Uterus (tissue), 2 donors: ENCODE data around the gene IL4R.

Experiments
- CTCF ChIP-seq, 4 experiments: fragments of 200-600 bp in 2 of 4; fragments of 450-650 bp in 2 of 4; sonication (generic) in 2 of 4; IDR thresholded peaks; one replicate each; pipeline ENCODE4 v1.5.1; 2016 to 2019; ENCODE audit warnings: antibody characterized with exemption in 4 of 4, mild to moderate bottlenecking in 2 of 4, moderate library complexity in 1 of 4
- POLR2A ChIP-seq, 2 donors: fragments of 450-650 bp; IDR thresholded peaks; one replicate each; pipeline ENCODE4 v1.6.1; 2016; ENCODE audit warnings: antibody characterized with exemption in 2 of 2, mild to moderate bottlenecking in 1 of 2, moderate library complexity in 1 of 2

GRCh38 chr16:27389272-27389961 is 75.6 kb downstream of the IL4R start:
- TF ChIP-seq CTCF (IDR thresholded peaks at IDR 0.05): no peak
- no peak for TF ChIP-seq POLR2A (IDR thresholded peaks at IDR 0.05)
